ENCODE results near the gene RAB1B.

Gene RAB1B

GRCh38 chr11:66268244-66268951 is at the start of gene RAB1B:
Gene RAB1B (plus strand): TSS chr11:66268639. CDS start chr11:66268680, 41 bp downstream.
- DNase-seq, result peak; percentile 100

DNA sequence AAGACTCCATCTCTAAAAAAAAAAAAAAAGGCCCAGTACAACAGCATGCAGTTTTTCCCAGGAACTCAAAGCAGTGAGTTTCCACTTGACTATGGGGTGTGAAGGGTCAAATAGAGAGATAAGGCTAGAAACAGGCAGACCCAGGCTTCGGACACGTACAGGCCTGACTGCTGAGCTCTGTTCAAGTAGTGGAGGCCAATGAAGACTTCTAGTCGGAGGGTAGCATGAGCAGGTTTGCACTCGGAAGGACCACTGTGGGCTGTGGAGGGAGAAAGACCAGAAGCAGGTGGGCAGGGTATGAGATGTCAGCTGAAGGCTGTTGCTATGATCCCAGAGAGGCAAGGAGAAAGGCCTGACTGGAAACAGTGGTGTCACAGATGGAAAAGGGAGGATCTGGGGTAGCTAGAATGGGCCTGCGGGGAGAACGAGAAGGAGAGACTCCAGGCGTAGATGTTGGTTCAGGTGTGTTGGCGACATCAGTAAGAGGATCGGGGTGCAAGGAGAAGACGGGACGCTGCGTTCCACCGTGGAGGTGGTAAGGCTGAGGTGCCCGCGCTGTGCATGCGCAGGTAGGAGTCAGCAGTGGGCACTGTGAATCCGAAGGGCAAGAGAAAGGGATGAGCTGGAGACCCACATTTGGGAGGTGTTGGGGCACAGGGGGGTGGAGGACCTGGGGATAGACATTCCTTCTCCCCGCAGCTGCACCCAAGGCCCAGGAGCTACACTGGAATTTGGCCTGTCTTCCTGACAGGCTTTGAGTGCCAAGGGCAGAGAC is 49.4 kb upstream of the RAB1B start:
- DNase-seq, result no peak

GRCh38 chr11:66219846-66220565 is 48.4 kb upstream of the RAB1B start:
- DNase-seq, result no peak

DNA sequence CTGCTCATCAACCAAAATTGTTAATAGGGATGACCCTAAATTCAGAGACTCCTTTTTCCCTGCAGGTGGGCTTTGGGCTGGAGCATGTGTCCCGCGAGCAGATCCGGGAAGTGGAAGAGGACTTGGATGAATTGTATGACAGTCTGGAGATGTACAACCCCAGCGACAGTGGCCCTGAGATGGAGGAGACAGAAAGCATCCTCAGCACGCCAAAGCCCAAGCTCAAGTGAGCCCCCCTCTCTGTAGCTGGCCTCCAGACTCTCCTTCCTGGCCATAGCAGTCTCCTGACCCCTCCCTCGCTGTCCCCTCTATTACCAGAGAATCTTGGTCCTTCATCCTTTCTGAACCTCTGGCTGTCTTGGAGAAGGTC is 47.9 kb upstream of the RAB1B start:
- DNase-seq, result no peak

GRCh38 chr11:66221012-66221411 is 47.4 kb upstream of the RAB1B start:
- no peak for DNase-seq

GRCh38 chr11:66221726-66222236 is 46.7 kb upstream of the RAB1B start:
- peak; percentile 13 for DNase-seq

DNA sequence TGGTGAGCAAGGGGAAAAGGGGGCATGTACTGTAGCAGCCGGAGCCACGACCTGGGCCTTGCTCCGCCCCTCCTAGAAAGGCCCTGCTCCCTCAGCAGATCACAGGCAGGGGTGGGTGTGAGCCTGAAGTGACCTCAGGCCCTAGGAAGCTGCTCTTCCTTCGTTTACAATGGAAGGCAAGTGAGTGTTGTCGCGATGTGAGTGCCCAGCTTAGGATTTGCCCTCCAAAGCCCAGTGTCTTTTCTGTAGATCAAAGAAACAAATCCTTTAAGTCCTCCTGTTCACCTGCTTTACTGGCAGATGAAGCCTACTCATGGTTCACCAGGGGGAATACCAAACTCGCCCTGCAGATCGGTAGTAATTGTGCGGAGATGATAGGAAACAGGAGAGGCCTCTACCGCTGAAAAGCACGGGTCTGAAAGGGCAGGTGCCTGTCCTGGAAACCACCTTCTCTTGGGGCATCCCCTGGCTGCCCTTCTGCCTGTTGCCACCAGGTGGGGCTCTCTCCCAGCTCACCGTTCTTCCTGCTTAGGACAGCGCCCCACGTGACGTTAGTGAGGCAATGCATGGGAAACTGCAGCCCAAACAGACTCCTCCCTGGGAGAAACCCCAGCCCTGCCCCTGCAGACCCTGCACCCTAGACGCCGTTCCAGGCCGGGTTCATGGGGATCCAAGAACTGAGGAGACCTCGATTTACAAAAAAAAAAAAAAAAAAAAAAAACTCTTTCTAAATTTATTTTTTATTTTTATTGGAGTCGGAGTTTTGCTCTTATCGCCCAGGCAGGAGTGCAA is 45.9 kb upstream of the RAB1B start:
- peak; percentile 90 for DNase-seq

GRCh38 chr11:66224226-66224855 is 44.1 kb upstream of the RAB1B start:
- no peak for DNase-seq

GRCh38 chr11:66225066-66225465 is 43.4 kb upstream of the RAB1B start:
- no peak for DNase-seq

GRCh38 chr11:66226101-66226500 is 42.3 kb upstream of the RAB1B start:
- DNase-seq, result no peak

GRCh38 chr11:66227700-66228099 is 40.7 kb upstream of the RAB1B start:
- DNase-seq, result no peak

GRCh38 chr11:66228521-66228920 is 39.9 kb upstream of the RAB1B start:
- no peak for DNase-seq

GRCh38 chr11:66230156-66230555 is 38.3 kb upstream of the RAB1B start:
- DNase-seq, result no peak

DNA sequence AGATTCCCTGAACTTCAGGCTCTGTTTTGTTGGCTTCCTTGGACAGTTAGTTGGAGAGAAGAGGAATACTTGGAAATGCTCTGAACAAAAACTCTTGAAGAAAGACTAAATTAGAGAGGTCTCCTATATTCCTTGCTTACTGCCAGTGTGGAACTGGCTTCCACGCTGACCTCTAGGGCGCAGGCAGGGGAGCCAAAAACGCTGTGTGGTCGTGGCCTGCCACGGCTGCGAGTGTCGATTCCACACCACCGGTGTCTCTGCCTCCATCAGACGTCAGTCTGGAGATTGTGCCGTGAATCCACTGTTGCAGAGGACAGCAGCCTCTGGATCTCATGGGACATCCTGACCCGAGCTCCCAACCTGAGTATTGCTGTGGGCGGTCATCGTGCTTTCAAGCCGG is 37.5 kb upstream of the RAB1B start:
- no peak for DNase-seq

DNA sequence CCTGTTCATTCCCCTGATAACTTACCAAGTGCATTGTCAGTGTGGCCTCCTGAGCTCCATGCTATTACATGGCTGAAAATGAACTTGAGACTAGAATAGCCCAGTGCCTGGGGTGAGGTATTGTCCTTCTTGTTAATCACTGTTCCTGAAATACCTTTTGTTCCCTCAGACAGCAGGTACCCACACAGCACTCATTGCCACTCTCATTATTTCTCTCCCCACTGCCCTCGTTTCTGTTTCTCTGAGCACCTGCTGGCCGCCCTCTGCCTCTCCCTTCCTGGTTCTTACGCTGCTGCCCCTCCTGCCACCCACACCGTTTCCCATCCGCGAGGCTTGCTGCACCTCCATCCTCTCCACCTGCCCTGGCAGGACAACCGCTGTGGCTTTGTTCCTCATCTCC is 36.9 kb upstream of the RAB1B start:
- DNase-seq, result no peak

- DNase-seq, result no peak
Measured at GRCh38 chr11:66232769-66233168, 35.7 kb upstream of the RAB1B start.

DNA sequence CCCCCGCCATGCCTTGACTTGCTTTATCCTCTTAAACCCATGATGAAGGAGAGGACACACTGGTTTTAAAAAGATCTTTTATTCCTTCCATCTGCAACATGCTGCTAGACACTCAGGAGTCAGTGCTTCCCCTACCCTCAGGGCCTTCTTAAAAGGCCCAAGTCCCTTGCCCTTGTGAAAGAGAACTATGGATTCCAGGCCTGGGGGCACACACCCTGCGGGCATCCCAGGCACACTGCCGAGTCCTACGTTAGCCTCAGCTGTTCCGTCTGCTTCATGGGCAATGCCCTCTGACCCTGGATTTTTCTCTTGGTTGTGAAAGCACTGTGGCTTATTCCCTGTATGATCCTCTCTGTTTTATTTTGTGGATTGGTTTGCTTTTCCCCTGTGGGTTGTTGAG is 35.1 kb upstream of the RAB1B start:
- DNase-seq, result no peak

DNA sequence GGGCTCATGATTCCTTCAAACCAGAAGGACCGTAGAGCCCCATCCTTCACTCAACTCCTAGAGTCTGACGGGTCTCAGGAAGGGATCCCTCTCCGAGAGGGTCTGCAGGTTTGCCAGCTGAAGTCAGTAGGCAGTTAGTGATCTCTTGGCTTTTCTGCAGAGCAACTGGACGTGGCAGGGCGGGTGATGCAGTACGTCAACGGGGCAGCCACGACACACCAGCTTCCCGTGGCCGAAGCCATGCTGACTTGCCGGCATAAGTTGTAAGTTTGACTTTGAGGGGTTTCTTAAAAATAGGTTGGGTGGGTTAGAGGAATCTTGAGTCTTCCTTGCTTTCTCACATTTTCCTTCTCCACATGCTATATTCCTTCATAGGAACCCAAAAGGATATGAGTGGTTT is 33.3 kb upstream of the RAB1B start:
- no peak for DNase-seq

- no peak for DNase-seq
Measured at GRCh38 chr11:66237867-66238266, 30.6 kb upstream of the RAB1B start.

GRCh38 chr11:66238786-66239413 is 29.5 kb upstream of the RAB1B start:
- DNase-seq, result no peak

GRCh38 chr11:66239511-66239910 is 28.9 kb upstream of the RAB1B start:
- DNase-seq, result no peak
